DOHH2 (cell line): ENCODE measurements around the gene NRXN3.

Experiments
- EZH2phosphoT487 ChIP-seq: fragments of 200-600 bp; sonication (generic); IDR thresholded peaks from 2 replicates; pipeline ENCODE4 v1.6.1; 2017; ENCODE audit warnings: borderline replicate concordance, mild to moderate bottlenecking, antibody characterized with exemption, low read length, moderate library complexity, mixed read lengths
- TF ChIP-seq, protein P1 (sequence below): fragments of 200-600 bp; sonication (generic); IDR thresholded peaks from one replicate; pipeline ENCODE4 v1.5.1; 2014; ENCODE audit warnings: antibody characterized with exemption, mild to moderate bottlenecking, low read depth, low read length; ENCODE audit not compliant: poor library complexity, severe bottlenecking

- TF ChIP-seq, protein P1, sequence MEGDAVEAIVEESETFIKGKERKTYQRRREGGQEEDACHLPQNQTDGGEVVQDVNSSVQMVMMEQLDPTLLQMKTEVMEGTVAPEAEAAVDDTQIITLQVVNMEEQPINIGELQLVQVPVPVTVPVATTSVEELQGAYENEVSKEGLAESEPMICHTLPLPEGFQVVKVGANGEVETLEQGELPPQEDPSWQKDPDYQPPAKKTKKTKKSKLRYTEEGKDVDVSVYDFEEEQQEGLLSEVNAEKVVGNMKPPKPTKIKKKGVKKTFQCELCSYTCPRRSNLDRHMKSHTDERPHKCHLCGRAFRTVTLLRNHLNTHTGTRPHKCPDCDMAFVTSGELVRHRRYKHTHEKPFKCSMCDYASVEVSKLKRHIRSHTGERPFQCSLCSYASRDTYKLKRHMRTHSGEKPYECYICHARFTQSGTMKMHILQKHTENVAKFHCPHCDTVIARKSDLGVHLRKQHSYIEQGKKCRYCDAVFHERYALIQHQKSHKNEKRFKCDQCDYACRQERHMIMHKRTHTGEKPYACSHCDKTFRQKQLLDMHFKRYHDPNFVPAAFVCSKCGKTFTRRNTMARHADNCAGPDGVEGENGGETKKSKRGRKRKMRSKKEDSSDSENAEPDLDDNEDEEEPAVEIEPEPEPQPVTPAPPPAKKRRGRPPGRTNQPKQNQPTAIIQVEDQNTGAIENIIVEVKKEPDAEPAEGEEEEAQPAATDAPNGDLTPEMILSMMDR = no peak
- no peak for TF ChIP-seq EZH2phosphoT487
Observed at GRCh38 chr14:78512021-78512420, 341.8 kb downstream of the NRXN3 start.
